MG63 (cell line): ENCODE measurements around the gene RGS7. TPM values are rescaled to one million over a fixed set of nuclear protein-coding genes. Genes with fewer than 3 reads are reported as not detected.
"Not testable (repeated sequence)": the region's sequence is repeated elsewhere in the genome, so short reads cannot be mapped to it uniquely, and the experiment has no call there.

Experiments
- DNase-seq: peaks from one replicate; pipeline ENCODE4 v3.0.0-alpha.2; 2020
- H3K27me3 ChIP-seq: fragments of 250-450 bp; sonication (Bioruptor Pico); 2 replicates; pipeline ENCODE4 v1.5.1; 2020; ENCODE audit warnings: mild to moderate bottlenecking, moderate library complexity
- H3K36me3 ChIP-seq: fragments of 250-450 bp; sonication (Bioruptor Pico); 2 replicates; pipeline ENCODE4 v1.5.1; 2020; ENCODE audit warnings: mild to moderate bottlenecking, moderate library complexity
- H3K4me3 ChIP-seq: fragments of 250-450 bp; sonication (Bioruptor Pico); 2 replicates; pipeline ENCODE4 v1.5.1; 2020; ENCODE audit warnings: mild to moderate bottlenecking, moderate library complexity
- H3K9me3 ChIP-seq: fragments of 250-450 bp; sonication (Bioruptor Pico); 2 replicates; pipeline ENCODE4 v1.5.1; 2020; ENCODE audit warnings: mild to moderate bottlenecking, moderate library complexity
- total RNA-seq: library from RNA; depleted of rRNA; stranded (reverse); fragments of >200 nt; shearing (Covaris generic); gene quantifications from 2 replicates; pipeline ENCODE4 v1.2.3, GENCODE V29; 2014; ENCODE audit warnings: low replicate concordance

The RGS7 gene
- total RNA-seq, 1 experiment from 2014 or later = 0.13 TPM

DNA sequence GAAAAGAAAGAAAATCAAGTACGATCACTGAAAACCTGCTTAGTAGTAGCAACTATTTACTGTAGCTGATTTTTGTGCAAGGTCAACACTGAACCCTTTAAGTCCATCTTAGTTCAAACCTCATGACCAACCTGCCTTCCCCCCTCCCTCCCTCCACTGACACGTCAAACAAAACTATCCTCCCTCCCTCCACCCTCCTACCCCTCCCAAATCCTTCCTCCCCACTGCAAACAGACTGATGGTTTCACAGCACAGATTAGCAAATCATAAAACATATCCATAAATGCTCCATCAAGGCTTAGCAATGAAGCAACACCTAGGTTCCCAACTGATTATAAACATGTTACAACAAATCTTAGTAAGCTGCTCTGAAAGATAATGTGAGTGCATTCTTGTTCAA, 580.8 kb downstream of the RGS7 start:
- no peak for DNase-seq
- no peak overlapping the region for H3K4me3 ChIP-seq
- no peaks in the 10 kb centered on the region for H3K36me3 ChIP-seq
- no peaks in the 10 kb centered on the region for H3K27me3 ChIP-seq
- H3K9me3 ChIP-seq = no peaks in the 10 kb centered on the region

DNA sequence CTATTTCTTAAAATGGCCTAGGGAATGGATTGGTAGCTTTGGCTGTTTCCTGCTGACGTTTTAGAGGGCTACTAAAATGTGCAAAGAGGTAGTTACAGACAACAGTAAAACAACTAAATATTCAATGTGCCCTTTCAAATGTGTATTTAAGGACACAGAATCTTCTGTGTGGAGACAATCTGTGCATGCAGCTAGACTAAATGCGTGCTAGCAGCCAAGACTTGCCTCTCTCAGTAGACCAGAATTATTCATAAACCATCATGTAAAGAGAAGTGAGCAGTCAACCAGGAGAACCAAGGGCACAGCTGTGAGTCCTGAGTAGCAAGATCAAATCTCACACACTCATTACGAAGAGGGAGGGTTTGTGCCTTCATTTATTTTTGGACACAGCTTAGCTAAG, 584.9 kb downstream of the RGS7 start:
- Histone ChIP-seq H3K4me3 (no peak overlapping the region), H3K36me3 (no peaks in the 10 kb centered on the region), H3K27me3 (no peaks in the 10 kb centered on the region), H3K9me3 (no peaks in the 10 kb centered on the region)
- DNase-seq = no peak

DNA sequence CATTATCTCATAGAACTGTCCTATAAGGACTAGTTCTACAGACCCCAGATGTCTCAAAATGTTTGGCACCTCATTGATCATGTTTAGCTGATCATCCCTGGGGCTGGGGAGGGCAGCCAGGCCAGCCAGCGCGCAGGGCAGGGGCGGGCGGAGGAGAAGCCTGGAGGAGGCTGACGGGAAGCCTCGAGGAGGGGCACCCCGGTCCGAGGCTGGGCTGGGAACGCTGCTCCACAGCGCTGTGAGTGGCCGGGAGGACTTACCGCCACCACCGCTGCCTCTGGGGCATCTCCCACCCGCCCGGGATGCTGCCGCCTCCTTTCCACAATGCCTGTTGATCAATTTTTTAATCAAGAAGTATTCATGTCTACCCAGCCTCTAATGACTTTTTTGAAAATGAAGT, 585.6 kb downstream of the RGS7 start:
- no peaks in the 10 kb centered on the region for H3K36me3 ChIP-seq
- H3K9me3 ChIP-seq = no peaks in the 10 kb centered on the region
- H3K27me3 ChIP-seq = no peaks in the 10 kb centered on the region
- H3K4me3 ChIP-seq = no peak overlapping the region
- no peak for DNase-seq

DNA sequence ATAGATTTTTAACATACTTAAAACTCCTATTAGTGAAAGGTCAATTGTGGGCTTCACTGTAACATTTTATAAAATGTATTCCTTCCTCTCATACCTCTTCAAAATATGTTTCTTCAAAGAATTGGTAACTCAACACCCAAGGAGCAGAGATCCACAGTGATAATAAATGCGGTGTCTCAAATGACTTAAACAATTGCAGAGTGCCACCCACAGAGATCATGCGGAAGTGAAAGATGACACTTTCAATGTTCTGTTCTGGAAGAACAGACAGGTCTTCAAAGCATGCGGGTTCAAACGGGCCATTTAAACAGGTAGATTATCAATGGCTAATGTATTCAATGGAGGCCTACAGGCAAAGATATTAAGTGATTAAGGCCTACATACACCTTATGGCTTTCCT, 588.0 kb downstream of the RGS7 start:
- no peak for DNase-seq
- Histone ChIP-seq H3K9me3 (0 out of 2 replicates have a peak, but pooled peaks cover 4% of the 10 kb centered on the region), H3K36me3 (peaks cover 3% of the 10 kb centered on the region; the same call in 1 of the 2 replicates), H3K27me3 (no peaks in the 10 kb centered on the region), H3K4me3 (no peak overlapping the region)

DNA sequence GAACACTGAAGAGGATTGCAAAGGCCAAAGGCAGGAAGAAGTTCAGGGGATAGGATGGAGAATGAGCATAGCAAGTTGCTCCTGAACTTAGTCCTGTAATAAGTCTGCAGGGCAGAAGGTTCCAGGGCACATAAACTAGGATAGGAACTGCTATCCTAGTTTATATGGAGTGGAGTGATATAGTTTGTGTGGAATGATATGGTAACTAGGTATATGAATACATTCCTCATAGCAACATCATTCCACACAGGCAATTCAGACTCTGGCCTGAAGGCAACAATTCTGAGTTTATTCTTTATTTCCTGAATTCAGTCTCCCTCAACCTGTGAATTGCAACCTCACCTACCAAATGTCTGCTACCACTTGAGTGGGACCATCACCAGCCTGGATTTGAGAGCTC, 590.2 kb downstream of the RGS7 start:
- no peak overlapping the region for H3K4me3 ChIP-seq
- H3K27me3 ChIP-seq = no peaks in the 10 kb centered on the region
- DNase-seq = no peak
- 0 out of 2 replicates have a peak, but pooled peaks cover 4% of the 10 kb centered on the region for H3K9me3 ChIP-seq
- peaks cover 3% of the 10 kb centered on the region; the same call in 1 of the 2 replicates for H3K36me3 ChIP-seq

DNA sequence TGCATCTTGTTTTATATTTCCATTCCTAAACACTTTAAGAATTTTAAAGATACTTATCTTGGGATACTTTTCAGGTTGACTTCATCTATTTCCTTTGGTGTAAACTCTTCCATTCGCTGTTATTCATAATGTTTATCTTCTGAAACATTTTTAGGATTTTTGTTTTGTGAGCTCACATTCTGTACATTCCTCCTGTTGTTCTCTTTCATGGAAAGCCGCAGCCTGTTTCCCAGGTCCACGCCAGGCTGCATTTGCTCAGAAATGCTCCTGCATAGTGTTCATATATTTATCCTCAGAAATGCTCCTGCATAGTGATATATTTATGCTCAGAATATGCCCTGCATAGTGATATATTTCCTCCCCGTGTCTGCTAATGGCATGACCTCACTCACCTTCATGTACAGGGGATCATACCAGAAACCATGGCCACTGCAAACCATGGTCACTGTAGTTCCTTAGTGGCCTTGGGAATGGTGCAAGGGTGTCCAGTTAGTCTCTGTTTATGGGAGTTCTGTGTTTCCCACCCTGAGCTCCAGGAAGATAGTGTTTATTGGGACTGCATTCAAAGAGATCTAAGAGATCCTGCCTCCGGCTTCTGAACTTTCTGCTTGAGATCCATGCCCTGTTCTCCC, 591.2 kb downstream of the RGS7 start:
- peak; percentile 73 for DNase-seq
- Histone ChIP-seq H3K4me3 (no peak overlapping the region), H3K9me3 (0 out of 2 replicates have a peak, but pooled peaks cover 4% of the 10 kb centered on the region), H3K27me3 (no peaks in the 10 kb centered on the region), H3K36me3 (peaks cover 3% of the 10 kb centered on the region; the same call in 1 of the 2 replicates)

DNA sequence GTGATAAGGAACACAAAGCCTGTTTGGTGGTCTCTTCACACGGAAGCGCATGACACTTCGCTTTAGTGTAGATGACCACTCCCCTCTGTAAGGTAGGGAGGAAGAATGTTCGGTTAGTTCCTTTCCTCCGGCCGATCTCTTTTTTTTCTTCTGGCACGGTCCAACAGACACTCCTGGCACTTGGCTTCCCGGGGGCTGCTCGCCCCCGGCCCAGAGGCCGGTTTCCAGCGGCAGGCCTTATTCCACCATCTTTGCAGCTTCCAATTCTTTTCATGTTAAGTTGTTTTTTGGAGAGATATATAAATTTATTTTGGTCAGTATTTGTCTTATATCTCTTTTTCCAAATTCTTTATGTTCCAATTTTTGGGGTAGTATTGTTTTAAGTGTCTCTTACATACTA, 593.2 kb downstream of the RGS7 start:
- Histone ChIP-seq H3K36me3 (peaks cover 3% of the 10 kb centered on the region; the same call in 1 of the 2 replicates), H3K9me3 (0 out of 2 replicates have a peak, but pooled peaks cover 4% of the 10 kb centered on the region), H3K27me3 (no peaks in the 10 kb centered on the region), H3K4me3 (no peak overlapping the region)
- no peak for DNase-seq

DNA sequence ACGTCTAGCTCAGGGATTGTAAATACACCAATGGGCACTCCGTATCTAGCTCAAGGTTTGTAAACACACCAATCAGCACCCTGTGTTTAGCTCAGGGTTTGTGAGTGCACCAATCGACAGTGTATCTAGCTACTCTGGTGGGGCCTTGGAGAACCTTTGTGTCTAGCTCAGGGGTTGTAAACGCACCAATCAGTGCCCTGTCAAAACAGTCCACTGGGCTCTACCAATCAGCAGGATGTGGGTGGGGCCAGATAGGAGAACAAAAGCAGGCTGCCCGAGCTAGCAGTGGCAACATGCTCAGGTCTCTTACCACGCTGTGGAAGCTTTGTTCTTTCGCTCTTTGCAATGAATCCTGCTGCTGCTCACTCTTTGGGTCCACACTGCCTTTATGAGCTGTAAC, 593.9 kb downstream of the RGS7 start:
- not testable (repeated sequence) for DNase-seq, H3K9me3 ChIP-seq, H3K4me3 ChIP-seq, H3K36me3 ChIP-seq, H3K27me3 ChIP-seq

DNA sequence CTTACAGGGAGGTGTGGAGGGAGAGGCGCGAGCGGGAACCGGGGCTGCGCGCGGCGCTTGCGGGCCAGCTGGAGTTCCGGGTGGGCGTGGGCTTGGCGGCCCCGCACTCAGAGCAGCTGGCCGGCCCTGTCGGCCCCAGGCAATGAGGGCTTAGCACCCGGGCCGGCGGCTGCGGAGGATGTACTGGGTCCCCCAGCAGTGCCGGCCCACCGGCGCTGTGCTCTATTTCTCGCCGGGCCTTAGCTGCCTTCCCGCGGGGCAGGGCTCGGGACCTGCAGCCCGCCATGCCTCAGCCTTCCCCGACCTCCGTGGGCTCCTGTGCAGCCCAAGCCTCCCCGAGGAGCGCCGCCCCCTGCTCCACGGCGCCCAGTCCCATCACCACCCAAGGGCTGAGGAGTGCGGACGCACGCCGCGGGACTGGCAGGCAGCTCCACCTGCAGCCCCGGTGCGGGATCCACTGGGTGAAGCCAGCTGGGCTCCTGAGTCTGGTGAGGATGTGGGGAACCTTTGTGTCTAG, 594.5 kb downstream of the RGS7 start:
- H3K4me3 ChIP-seq, DNase-seq, H3K27me3 ChIP-seq, H3K36me3 ChIP-seq, H3K9me3 ChIP-seq: not testable (repeated sequence)

DNA sequence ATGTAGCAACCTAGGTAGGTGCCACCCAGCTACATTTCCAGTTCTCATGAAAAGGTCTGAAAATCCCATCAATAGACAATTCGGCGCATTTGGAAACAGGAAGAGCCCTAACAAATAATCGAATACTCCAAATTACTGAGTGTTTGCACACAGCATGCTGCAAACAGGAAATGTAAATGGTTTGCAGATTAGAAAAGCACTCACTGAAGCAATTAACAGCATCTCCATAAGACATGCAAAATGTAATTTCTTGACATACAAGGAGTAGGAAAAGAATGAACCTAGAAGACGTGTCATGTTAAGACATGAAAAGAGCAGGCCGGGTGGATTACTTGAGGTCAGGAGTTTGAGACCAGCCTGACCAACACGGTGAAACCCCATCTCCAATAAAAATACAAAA, 598.2 kb downstream of the RGS7 start:
- not testable (repeated sequence) for H3K4me3 ChIP-seq, H3K36me3 ChIP-seq, H3K27me3 ChIP-seq, H3K9me3 ChIP-seq, DNase-seq

DNA sequence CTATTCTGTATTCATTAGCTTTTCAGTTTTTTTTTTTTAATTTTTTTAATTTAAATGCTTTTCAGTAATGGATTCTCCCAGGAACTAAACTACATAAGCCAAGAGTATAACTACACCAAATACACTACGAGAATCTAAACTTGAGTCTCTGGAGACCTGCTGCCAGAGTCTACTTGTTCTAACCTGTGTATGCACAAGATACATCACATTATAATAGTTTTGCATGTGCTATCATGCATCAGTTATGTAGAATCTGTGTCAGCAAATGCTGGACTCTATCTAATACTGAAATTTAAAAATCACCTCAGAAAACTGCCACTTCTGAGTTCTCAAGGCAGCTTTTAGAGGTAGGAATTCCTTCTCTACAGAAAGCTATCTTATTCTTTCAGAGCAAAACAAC, 598.7 kb downstream of the RGS7 start:
- H3K36me3 ChIP-seq = no peaks in the 10 kb centered on the region
- H3K4me3 ChIP-seq = no peak overlapping the region
- no peaks in the 10 kb centered on the region for H3K9me3 ChIP-seq
- H3K27me3 ChIP-seq = no peaks in the 10 kb centered on the region
- DNase-seq = no peak

DNA sequence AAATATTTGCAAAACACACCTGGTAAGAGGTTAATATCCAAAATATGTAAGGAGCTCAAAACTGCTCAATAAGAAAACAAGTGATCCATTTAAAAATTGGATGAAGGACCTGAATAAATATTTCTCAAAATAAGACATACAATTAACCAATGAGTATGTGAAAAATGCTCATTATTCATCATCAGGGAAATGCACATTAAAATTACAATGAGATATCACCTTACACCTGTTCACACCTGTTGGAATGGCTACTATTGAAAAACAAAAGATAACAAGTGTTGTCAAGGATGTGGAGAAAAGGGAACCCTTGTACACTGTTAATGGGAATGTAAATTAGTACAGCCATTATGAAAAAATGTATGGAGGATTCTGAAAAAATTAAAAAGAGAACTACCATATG, 609.1 kb downstream of the RGS7 start:
- Histone ChIP-seq H3K27me3 (no peaks in the 10 kb centered on the region), H3K36me3 (no peaks in the 10 kb centered on the region), H3K4me3 (no peak overlapping the region)

DNA sequence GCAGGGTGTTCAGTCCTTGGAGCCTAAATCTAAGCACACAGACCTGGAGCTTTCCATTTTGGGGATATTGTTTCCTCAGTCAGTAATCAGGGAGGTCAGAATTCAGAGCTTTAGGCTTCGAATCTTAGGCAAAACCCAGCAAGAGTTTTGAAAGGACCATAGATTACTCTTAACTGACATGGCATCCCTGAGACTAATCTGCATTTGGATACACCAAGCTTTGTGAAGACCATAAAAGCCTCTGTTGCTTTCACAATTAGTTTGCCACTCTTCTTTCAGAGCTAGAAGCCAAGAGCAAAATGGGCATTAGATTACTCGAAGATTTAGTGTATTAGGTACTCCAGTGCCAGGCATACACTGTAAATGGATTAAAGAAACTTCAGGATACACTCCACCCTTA, 613.3 kb downstream of the RGS7 start:
- no peaks in the 10 kb centered on the region for H3K36me3 ChIP-seq
- H3K27me3 ChIP-seq = no peaks in the 10 kb centered on the region
- H3K9me3 ChIP-seq = no peaks in the 10 kb centered on the region
- no peak overlapping the region for H3K4me3 ChIP-seq
- DNase-seq = no peak

More for the DNA sequence above, 609.1 kb downstream of the RGS7 start:
- no peaks in the 10 kb centered on the region for H3K9me3 ChIP-seq
- no peak for DNase-seq

DNA sequence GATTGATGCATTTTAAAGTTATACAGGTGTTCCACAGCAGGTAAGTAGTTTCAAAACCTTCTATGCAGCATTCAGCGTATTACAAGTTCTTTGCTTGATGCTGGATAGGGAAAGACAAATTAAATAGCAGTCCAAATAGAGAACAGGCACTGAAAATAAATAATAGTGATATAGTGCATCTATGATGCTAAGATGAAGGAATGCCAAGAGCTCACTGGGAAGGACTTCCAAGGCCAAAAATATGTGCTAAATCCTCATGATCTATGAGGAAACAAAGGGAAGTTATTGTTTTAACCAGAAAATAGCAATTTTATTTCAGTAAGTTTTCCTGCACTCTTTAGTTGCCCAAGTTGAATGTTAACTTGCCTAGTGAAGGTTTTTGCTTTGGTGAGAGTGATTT, 617.3 kb downstream of the RGS7 start:
- Histone ChIP-seq H3K4me3 (no peak overlapping the region), H3K9me3 (no peaks in the 10 kb centered on the region), H3K36me3 (no peaks in the 10 kb centered on the region), H3K27me3 (no peaks in the 10 kb centered on the region)
- no peak for DNase-seq

DNA sequence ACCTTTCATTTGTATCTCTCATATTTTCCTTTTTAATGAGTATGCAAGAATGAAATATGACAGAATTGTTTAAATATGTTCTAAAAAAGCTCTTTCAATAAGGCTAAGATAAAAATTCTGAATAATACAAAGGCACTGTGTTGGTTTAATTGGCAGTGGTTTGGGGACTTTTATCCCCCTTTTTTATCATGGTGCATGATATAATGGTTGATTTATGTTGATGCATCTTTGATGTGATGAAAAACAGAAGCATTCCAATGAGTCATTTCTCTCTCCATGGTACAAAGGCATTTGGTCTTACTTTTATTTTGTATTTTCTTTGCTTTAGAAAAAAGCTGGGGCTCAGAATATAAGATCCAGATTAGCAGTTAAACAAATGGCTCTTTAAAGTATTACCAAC, 617.9 kb downstream of the RGS7 start:
- Histone ChIP-seq H3K9me3 (no peaks in the 10 kb centered on the region), H3K36me3 (no peaks in the 10 kb centered on the region), H3K27me3 (no peaks in the 10 kb centered on the region), H3K4me3 (no peak overlapping the region)
- DNase-seq = no peak

DNA sequence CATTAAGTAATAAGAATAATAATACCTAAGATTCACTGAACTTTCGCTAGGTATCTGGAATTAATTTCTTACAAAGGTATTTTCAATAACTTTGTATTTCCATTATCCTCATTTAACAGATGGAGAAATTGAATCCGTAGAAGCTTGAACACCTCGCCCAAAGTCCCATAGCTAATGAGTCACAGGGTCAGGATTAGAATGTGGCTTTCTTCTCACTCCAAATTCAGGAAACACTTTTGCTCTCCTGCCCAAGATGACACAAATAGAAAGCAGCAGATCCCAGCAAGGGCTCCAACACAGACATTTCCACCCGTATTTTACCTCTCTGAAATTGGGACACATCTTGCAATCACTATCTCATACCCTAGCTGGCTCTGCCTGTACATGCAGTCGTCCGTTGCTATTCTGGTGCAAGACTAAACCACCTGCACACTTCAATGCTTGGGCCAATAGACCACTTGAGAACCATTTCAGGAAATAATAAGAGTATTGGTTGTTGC, 619.2 kb downstream of the RGS7 start:
- DNase-seq = peak; percentile 38
- no peaks in the 10 kb centered on the region for H3K9me3 ChIP-seq
- no peaks in the 10 kb centered on the region for H3K36me3 ChIP-seq
- no peak overlapping the region for H3K4me3 ChIP-seq
- no peaks in the 10 kb centered on the region for H3K27me3 ChIP-seq

DNA sequence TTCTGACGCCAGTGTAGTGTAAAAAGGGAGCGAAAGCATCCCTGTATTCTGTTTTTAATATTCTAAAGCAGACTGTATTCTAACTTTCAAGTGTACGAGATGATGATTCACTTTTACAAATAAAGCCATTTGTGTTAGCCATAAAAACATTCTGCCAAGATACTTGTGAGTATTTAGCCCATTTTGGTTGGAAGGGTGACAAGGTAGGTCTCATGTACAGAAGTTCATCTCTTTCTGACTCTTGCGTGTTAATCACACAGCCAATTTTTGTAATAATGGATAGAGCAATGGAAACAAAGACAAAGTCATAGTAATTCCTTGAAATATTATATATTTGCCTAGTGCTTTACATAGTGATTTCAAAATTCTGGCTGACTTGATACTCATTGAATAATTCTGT, 619.7 kb downstream of the RGS7 start:
- H3K27me3 ChIP-seq = no peaks in the 10 kb centered on the region
- H3K4me3 ChIP-seq = no peak overlapping the region
- H3K36me3 ChIP-seq = no peaks in the 10 kb centered on the region
- no peaks in the 10 kb centered on the region for H3K9me3 ChIP-seq
- peak; percentile 18 for DNase-seq

DNA sequence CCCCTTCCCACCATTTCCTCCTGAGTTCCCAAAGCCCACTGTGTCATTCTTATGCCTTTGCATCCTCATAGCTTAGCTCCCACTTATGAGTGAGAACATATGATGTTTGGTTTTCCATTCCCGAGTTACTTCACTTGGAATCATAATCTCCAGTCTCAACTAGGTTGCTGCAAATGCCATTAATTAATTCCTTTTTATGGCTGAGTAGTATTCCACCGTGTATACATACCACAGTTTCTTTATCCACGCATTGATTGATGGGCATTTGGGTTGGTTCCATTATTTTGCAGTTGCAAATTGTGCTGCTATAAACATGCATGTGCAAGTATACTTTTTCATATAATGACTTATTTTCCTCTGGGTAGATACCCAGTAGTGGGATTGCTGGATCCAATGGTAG, 622.3 kb downstream of the RGS7 start:
- DNase-seq, H3K4me3 ChIP-seq, H3K9me3 ChIP-seq, H3K36me3 ChIP-seq, H3K27me3 ChIP-seq: not testable (repeated sequence)
